Stimulated activated CD4-positive, alpha-beta T cell treated with anti-CD3 and anti-CD28 coated beads, Interleukin-2, amount 100 ng/mL, for 48 hours (primary cell): Measurements from ENCODE around the gene DCD.

Source experiments
- DNase-seq, 2 donors: peaks; one replicate each; pipeline ENCODE4 v3.0.0-alpha.2; 2020

The DCD gene

GRCh38 chr12:54605138-54605970, 42.8 kb downstream of the DCD start:
- no peak for DNase-seq

DNA sequence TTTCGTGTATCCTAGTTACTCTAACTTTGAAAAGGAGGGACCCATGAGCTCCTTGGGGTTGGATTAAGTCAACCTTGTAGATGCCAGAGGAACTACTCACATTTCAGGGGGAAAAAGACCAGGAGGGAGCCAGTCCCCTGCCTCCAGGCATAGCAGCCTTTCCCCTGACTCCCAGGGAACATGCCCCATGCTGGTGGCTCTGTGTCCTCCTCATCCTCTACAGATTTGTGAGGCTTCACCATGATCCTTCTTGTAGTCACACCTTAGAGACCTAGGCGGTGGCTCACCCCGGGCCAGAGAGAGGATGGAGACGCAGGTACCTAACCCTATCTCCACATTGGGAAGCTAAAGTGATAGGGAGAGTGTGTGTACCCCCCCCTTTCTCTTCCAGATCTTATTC, 43.7 kb downstream of the DCD start:
- DNase-seq: no peak

DNA sequence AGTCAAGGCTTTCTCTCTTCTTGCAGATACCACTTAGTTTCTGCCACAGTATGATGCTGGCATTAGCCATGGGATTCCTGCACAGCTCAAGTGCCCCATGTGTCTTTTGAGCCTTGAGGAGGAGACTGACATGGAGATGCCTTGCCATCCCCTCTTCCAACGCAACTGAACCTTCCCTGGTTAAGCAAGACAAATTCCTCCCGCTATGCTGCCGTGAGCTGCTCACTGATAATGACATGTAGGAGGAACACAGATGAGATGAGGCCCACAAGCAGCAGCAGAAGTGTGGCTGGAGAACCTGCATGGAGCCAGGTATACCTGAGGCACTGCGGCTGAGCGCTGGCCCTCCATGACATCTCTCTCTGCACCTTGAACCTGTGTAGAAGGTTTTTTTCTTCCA, 44.3 kb downstream of the DCD start:
- no peak for DNase-seq

DNA sequence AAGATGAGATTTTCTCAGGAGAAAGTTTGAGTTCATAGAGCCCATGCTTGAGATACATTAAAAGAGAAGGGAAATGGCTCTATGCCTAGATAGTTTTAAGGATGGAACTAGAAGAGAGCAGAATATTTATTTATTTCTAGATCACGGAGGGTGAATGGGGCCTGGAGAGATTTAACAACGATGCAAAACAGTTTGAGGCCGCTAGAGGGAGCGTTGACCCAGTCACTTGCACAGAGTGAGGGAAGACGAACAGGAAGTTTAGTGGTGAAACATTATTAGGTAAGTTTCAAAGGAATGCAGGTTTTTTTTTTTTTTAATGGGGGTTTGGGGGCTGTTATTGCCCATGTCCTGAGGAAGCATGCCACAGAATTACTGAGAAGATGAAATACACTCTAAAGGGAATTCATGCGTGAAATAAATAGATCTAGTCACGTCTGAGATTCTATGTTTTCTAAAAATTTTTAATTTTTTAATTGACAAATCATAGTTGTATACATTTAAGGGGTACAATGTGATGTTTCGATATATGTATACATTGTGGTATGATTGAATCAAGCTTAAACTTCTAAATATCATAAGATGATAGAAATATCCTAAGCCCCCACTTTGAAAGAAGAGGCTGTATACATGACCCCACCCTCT, 44.9 kb downstream of the DCD start:
- peak; percentile 58 to 61 for DNase-seq

GRCh38 chr12:54602661-54603060, 45.5 kb downstream of the DCD start:
- DNase-seq: no peak

GRCh38 chr12:54601841-54602240, 46.3 kb downstream of the DCD start:
- no peak for DNase-seq

GRCh38 chr12:54598970-54599369, 49.2 kb downstream of the DCD start:
- no peak for DNase-seq

- DNase-seq: peak; percentile 54 to 59
These were observed 51.6 kb downstream of the DCD start for GRCh38 chr12:54596526-54596946.

DNA sequence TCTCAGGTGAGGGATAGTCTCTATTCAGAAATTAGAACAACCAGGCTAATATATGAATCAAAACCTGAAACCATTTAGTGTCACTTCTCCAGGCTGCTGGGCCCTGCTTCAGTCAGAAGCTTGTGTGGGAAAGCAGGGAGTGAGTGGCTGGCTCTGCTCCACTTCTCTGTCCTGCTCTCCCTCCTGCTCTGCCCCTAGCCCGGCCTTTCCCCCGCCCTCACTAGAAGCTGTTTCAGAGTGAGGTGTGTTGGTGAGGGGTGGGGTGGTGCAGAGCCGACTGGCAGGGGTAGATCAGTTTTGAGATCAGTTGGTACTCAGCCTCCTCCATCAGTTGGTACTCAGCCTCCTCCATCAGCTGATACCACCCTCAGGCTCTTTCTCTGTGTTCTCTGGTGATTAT, 52.7 kb downstream of the DCD start:
- no peak for DNase-seq
